Caco-2 (cell line): Measurements from ENCODE around the gene BRI3. TPM values are rescaled to one million over a fixed set of nuclear protein-coding genes. Genes with fewer than 3 reads are reported as not detected.

Experiments used
- BruUV-seq: library from RNA; stranded (reverse); fragments of 400-500 nt; replicated peaks from 2 replicates; lab custom pipeline; 2021; lab: Mats Ljungman, UMichigan
- CTCF ChIA-PET: fragments of 300-600 bp; sonication (Branson Sonifier 250); formaldehyde crosslinking; loops from one replicate; lab custom pipeline; 2022; ENCODE audit warnings: antibody characterized with exemption; lab: Charles Lee
- POLR2A ChIA-PET: fragments of 300-600 bp; sonication (Branson Sonifier 250); formaldehyde crosslinking; loops from one replicate; lab custom pipeline; 2022; ENCODE audit warnings: antibody characterized with exemption; lab: Charles Lee
- DNase-seq, 2 experiments: peaks; one replicate each; pipeline versions ENCODE4 v3.0.0 to v3.0.0-alpha.2; 2020 to 2022
- H3K27me3 ChIP-seq: replicated peaks from 2 replicates; pipeline ENCODE4 v1.6.0; 2011; ENCODE audit warnings: low read length; ENCODE audit not compliant: control insufficient read depth, insufficient read depth
- H3K36me3 ChIP-seq: 2 replicates; pipeline ENCODE4 v1.5.1; 2011; ENCODE audit warnings: low read length; ENCODE audit not compliant: control insufficient read depth, insufficient read depth
- H3K4me1 ChIP-seq: fragments of 250-450 bp; sonication (Bioruptor Pico); 2 replicates; pipeline ENCODE4 v1.5.1; 2020; ENCODE audit warnings: mild to moderate bottlenecking
- H3K4me3 ChIP-seq: 2 replicates; pipeline ENCODE4 v1.5.1; 2011; ENCODE audit warnings: low read depth, mild to moderate bottlenecking, control low read depth, low read length
- H3K9me3 ChIP-seq: fragments of 250-450 bp; sonication (Bioruptor Pico); 2 replicates; pipeline ENCODE4 v1.5.1; 2020; ENCODE audit warnings: mild to moderate bottlenecking, moderate library complexity
- H3K27ac Mint-ChIP-seq: one replicate; pipeline ENCODE4 v1.8.0; 2022; ENCODE audit warnings: mixed read lengths; ENCODE audit not compliant: unreplicated experiment
- H3K27me3 Mint-ChIP-seq: one replicate; pipeline ENCODE4 v1.8.0; 2022; ENCODE audit warnings: mixed read lengths; ENCODE audit not compliant: insufficient read depth, unreplicated experiment
- H3K36me3 Mint-ChIP-seq: one replicate; pipeline ENCODE4 v1.8.0; 2022; ENCODE audit warnings: mild to moderate bottlenecking, mixed read lengths; ENCODE audit not compliant: insufficient read depth, unreplicated experiment
- H3K4me1 Mint-ChIP-seq: one replicate; pipeline ENCODE4 v1.8.0; 2022; ENCODE audit warnings: low read depth, mixed read lengths; ENCODE audit not compliant: unreplicated experiment
- H3K4me3 Mint-ChIP-seq: one replicate; pipeline ENCODE4 v1.8.0; 2022; ENCODE audit warnings: mild to moderate bottlenecking, moderate library complexity, mixed read lengths; ENCODE audit not compliant: unreplicated experiment
- H3K9me3 Mint-ChIP-seq: one replicate; pipeline ENCODE4 v1.8.0; 2022; ENCODE audit warnings: mixed read lengths; ENCODE audit not compliant: unreplicated experiment
- intact Hi-C: fragments of 100-400 bp; cut with micrococcal nuclease; formaldehyde crosslinking; loops from one replicate; pipeline ENCODE4 v1.10.0; 2022; ENCODE audit not compliant: unreplicated experiment
- total RNA-seq: library from RNA; stranded (reverse); gene quantifications from 2 replicates; pipeline ENCODE4 v1.2.3, GENCODE V29; 2022
- TF ChIP-seq, protein P1 (sequence below), 2 experiments: fragments of 200-600 bp in 1 of 2; IDR thresholded peaks; 1 replicate in 1 of 2; 2 replicates in 1 of 2; pipeline versions ENCODE4 v1.5.1 to v1.8.0; 2011 to 2022; ENCODE audit warnings: antibody characterized with exemption in 1 of 2, control low read depth in 1 of 2, inconsistent platforms in 1 of 2, low read depth in 1 of 2, low read length in 1 of 2, mild to moderate bottlenecking in 1 of 2, moderate library complexity in 1 of 2; ENCODE audit not compliant: insufficient read depth in 1 of 2, severe bottlenecking in 1 of 2, unreplicated experiment in 1 of 2

Gene BRI3
- total RNA-seq, 1 experiment from 2014 or later: 224 TPM

DNA sequence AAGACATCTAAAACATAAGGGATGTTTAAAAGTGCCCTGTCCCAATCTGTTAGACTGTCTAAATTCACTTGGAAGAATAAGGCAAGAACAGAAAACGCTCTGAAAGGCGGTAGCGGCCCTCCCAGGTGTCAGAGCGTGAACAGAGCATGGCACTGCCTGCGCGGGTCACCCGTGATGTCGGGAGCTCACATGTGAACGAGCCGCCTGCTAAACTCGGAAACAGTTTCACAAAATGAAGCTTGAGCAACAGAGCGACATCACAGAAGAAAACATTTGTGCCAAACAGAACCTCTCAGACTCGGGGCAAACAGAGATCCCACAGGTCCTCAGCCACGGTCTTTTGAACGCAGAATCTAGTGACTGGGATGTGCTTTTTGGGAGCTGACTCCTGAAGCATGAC is 12.8 kb downstream of the BRI3 start:
- TF ChIP-seq, protein P1, sequence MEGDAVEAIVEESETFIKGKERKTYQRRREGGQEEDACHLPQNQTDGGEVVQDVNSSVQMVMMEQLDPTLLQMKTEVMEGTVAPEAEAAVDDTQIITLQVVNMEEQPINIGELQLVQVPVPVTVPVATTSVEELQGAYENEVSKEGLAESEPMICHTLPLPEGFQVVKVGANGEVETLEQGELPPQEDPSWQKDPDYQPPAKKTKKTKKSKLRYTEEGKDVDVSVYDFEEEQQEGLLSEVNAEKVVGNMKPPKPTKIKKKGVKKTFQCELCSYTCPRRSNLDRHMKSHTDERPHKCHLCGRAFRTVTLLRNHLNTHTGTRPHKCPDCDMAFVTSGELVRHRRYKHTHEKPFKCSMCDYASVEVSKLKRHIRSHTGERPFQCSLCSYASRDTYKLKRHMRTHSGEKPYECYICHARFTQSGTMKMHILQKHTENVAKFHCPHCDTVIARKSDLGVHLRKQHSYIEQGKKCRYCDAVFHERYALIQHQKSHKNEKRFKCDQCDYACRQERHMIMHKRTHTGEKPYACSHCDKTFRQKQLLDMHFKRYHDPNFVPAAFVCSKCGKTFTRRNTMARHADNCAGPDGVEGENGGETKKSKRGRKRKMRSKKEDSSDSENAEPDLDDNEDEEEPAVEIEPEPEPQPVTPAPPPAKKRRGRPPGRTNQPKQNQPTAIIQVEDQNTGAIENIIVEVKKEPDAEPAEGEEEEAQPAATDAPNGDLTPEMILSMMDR (IDR thresholded peaks at IDR 0.05; ENCODE audit: insufficient read depth in 1 of 2, low read depth in 1 of 2, low read length in 1 of 2, severe bottlenecking in 1 of 2, unreplicated experiment in 1 of 2): no peak
- Mint-ChIP-seq H3K36me3 (peaks cover 91% of the 10 kb centered on the region), H3K4me3 (no peak overlapping the region), H3K27me3 (no peaks in the 10 kb centered on the region), H3K4me1 (peaks cover 16% of the 10 kb centered on the region), H3K9me3 (no peaks in the 10 kb centered on the region), H3K27ac (peak overlapping the region; percentile 85)
- intact Hi-C loops: loop anchor here (1.0 to 10.0 kb wide), 3 partner anchors 107 to 550 kb away; partner anchors contain the start of gene BAIAP2L1
- ChIA-PET CTCF (interaction anchor here (1.1 kb wide), 1 partner anchor 122 kb away, joined by 3 read pairs; no protein-coding TSS in a partner anchor), POLR2A (no interaction called here)
- Histone ChIP-seq H3K4me3 (no peak overlapping the region), H3K36me3 (peaks cover 2% of the 10 kb centered on the region), H3K27me3 (no peaks in the 10 kb centered on the region), H3K9me3 (no peaks in the 10 kb centered on the region), H3K4me1 (peaks cover 9% of the 10 kb centered on the region)
- no peak for DNase-seq
- no TSS peak for BruUV-seq

DNA sequence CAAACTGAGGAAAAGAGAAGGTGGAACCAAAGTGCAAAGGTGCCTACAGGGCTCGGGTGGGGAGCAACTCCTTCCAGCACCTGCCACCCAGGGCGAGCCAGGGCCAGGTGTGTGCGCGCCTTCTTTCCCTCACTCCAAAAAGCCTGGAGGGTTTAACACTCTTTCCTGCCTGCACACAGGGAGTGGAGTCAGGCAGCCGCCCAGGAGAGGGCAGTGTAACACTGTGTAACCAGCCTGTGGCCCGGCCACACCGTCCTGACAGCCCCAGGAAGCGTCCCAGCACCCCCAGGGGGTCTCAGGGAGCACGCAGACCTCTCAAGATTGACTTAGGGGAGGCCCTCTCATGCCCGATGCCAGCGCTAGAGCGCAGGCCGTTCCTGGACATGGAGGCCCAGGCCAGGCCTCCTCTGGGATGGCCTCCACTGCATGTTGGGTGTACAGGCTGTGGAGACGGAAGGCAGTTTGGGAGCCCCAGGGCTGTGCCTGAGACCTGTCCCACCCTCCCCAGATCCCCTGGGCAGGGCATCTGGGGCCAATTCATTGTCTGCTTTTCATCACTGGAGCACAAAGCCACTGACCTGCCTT is 13.4 kb downstream of the BRI3 start:
- Histone ChIP-seq H3K36me3 (peaks cover 2% of the 10 kb centered on the region), H3K4me1 (peaks cover 9% of the 10 kb centered on the region), H3K27me3 (no peaks in the 10 kb centered on the region), H3K9me3 (no peaks in the 10 kb centered on the region), H3K4me3 (no peak overlapping the region)
- Mint-ChIP-seq H3K27me3 (no peaks in the 10 kb centered on the region), H3K4me1 (peaks cover 16% of the 10 kb centered on the region), H3K36me3 (peaks cover 87% of the 10 kb centered on the region), H3K9me3 (no peaks in the 10 kb centered on the region), H3K27ac (peak overlapping the region; percentile 85), H3K4me3 (no peak overlapping the region)
- intact Hi-C loops: loop anchor here (1.0 to 10.0 kb wide), 3 partner anchors 106 to 550 kb away; partner anchors contain the start of gene BAIAP2L1
- ChIA-PET CTCF (interaction anchor here (1.1 kb wide), 1 partner anchor 122 kb away, joined by 3 read pairs; no protein-coding TSS in a partner anchor), POLR2A (interaction anchor here (1.2 kb wide), 1 partner anchor 106 kb away, joined by 4 read pairs; the partner anchor contains the start of gene BAIAP2L1)
- no TSS peak for BruUV-seq
- DNase-seq: peak; percentile 82 to 88
- TF ChIP-seq, protein P1 (IDR thresholded peaks at IDR 0.05; ENCODE audit: insufficient read depth in 1 of 2, low read depth in 1 of 2, low read length in 1 of 2, severe bottlenecking in 1 of 2, unreplicated experiment in 1 of 2): peak; percentile 84 to 89

DNA sequence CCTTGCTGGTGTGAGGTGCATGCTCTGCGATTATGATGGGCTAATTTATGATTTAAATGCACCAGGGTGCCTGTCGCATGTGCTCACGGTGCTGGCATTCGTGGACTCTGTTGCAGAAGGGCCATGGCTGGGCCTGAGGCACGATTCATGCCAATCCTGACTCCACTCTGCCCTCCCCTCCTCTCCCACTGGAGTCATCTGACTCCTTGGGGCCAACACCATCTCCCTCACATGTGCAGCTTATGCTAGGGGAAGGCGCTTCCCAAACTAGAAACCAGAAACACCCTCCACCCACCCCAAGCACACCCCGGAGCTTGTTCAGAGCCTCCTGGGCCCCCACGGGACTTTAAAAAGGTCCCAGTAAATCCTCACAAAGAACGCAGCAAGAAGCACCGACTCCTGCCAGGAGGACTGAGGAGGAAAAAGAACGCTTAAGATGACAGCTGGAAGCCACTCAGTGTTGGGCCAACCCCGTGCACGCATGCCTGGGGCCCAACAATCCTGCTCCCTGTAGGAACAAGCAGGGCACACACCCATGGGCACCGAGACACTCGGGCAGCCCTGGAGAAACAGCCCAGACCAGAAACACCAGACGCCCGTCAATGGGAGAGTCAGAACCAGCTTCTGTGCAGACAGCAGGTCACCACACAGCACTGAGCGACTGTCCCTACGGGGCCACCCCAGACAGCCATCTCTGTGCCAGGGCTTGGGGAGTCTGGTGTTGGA is 14.1 kb downstream of the BRI3 start:
- Mint-ChIP-seq H3K4me3 (no peak overlapping the region), H3K27me3 (no peaks in the 10 kb centered on the region), H3K9me3 (no peaks in the 10 kb centered on the region), H3K36me3 (peaks cover 87% of the 10 kb centered on the region), H3K27ac (peak overlapping the region; percentile 85), H3K4me1 (peaks cover 18% of the 10 kb centered on the region)
- H3K36me3 ChIP-seq: peaks cover 2% of the 10 kb centered on the region
- CTCF ChIA-PET: interaction anchor here (1.4 kb wide), 1 partner anchor 115 kb away, joined by 3 read pairs; no protein-coding TSS in a partner anchor
- peaks cover 12% of the 10 kb centered on the region for H3K4me1 ChIP-seq
- no peaks in the 10 kb centered on the region for H3K9me3 ChIP-seq
- no TSS peak for BruUV-seq
- no peak for DNase-seq
- POLR2A ChIA-PET: interaction anchor here (1.2 kb wide), 1 partner anchor 106 kb away, joined by 4 read pairs; the partner anchor contains the start of gene BAIAP2L1
- no peaks in the 10 kb centered on the region for H3K27me3 ChIP-seq
- TF ChIP-seq, protein P1 (IDR thresholded peaks at IDR 0.05; ENCODE audit: insufficient read depth in 1 of 2, low read depth in 1 of 2, low read length in 1 of 2, severe bottlenecking in 1 of 2, unreplicated experiment in 1 of 2): no peak
- intact Hi-C loops: loop anchor here (10.0 kb wide), 2 partner anchors 449 to 549 kb away; no protein-coding TSS in a partner anchor
- no peak overlapping the region for H3K4me3 ChIP-seq
